Osteoblast (primary cell): ENCODE data around the gene SCART1. TPM values are rescaled to one million over a fixed set of nuclear protein-coding genes. Genes with fewer than 3 reads are reported as not detected.
A peak's percentile ranks its signal among the peaks of the same experiment; 100 is the strongest.
"Not testable (repeated sequence)": the region's sequence is repeated elsewhere in the genome, so short reads cannot be mapped to it uniquely, and the experiment has no call there.

ENCODE experiments used
- DNase-seq: peaks from one replicate; pipeline ENCODE4 v3.0.0; 2011; ENCODE audit warnings: low spot score, mixed read lengths; ENCODE audit not compliant: insufficient read length; ENCODE audit errors: missing footprints
- H2AFZ ChIP-seq: 2 replicates; pipeline ENCODE4 v1.6.0; 2011; ENCODE audit warnings: mild to moderate bottlenecking, low read length
- H3K27ac ChIP-seq: 2 replicates; pipeline ENCODE4 v1.5.1; 2011; ENCODE audit warnings: mild to moderate bottlenecking, low read depth, low read length, moderate library complexity
- H3K27me3 ChIP-seq: 2 replicates; pipeline ENCODE4 v1.6.0; 2012; ENCODE audit warnings: mild to moderate bottlenecking, control low read depth, inconsistent platforms, low read length, moderate library complexity; ENCODE audit not compliant: insufficient read depth
- H3K36me3 ChIP-seq: 2 replicates; pipeline ENCODE4 v1.5.1; 2011; ENCODE audit warnings: mild to moderate bottlenecking, low read length, control low read depth, moderate library complexity; ENCODE audit not compliant: insufficient read depth
- H3K4me1 ChIP-seq: 2 replicates; pipeline ENCODE4 v1.5.1; 2011; ENCODE audit warnings: mild to moderate bottlenecking, low read length, control low read depth, moderate library complexity; ENCODE audit not compliant: insufficient read depth
- H3K4me2 ChIP-seq: 2 replicates; pipeline ENCODE4 v1.6.0; 2011; ENCODE audit warnings: mild to moderate bottlenecking, low read length; ENCODE audit not compliant: insufficient read depth
- H3K4me3 ChIP-seq: fragments of 200-600 bp; sonication (generic); 3 replicates; pipeline ENCODE4 v1.5.1; 2012; ENCODE audit warnings: mild to moderate bottlenecking, low read length, inconsistent platforms; ENCODE audit not compliant: insufficient read depth
- H3K79me2 ChIP-seq: 2 replicates; pipeline ENCODE4 v1.6.0; 2012; ENCODE audit warnings: mild to moderate bottlenecking, low read length, control low read depth, inconsistent platforms; ENCODE audit not compliant: insufficient read depth
- H3K9me3 ChIP-seq: 2 replicates; pipeline ENCODE4 v1.5.1; 2011; ENCODE audit warnings: low read depth, low read length, control low read depth
- H4K20me1 ChIP-seq: 2 replicates; pipeline ENCODE4 v1.6.0; 2012; ENCODE audit warnings: mild to moderate bottlenecking, low read length, control low read depth; ENCODE audit not compliant: insufficient read depth
- CTCF ChIP-seq: IDR thresholded peaks from 2 replicates; pipeline ENCODE4 v1.5.1; 2011; ENCODE audit warnings: mild to moderate bottlenecking, low read depth, low read length, moderate library complexity; ENCODE audit errors: extremely low read depth
- total RNA-seq: library from RNA; depleted of rRNA; stranded (reverse); fragments of >200 nt; gene quantifications from 2 replicates; pipeline ENCODE4 v1.2.3, GENCODE V29; 2012

The SCART1 gene
- total RNA-seq, 1 donor: 5.1 TPM

GRCh38 chr10:133465950-133466474, 12.3 kb downstream of the SCART1 start:
- Histone ChIP-seq H3K4me1 (no peaks in the 10 kb centered on the region), H3K36me3 (no peaks in the 10 kb centered on the region), H3K9me3 (no peaks in the 10 kb centered on the region), H2AFZ (no peak overlapping the region), H3K27me3 (no peaks in the 10 kb centered on the region), H3K4me2 (no peak overlapping the region), H3K27ac (no peak overlapping the region), H3K4me3 (no peak overlapping the region), H4K20me1 (no peaks in the 10 kb centered on the region), H3K79me2 (no peaks in the 10 kb centered on the region)
- TF ChIP-seq CTCF: no peak
- DNase-seq: peak; percentile 76

- Histone ChIP-seq H3K27ac (no peak overlapping the region), H4K20me1 (no peaks in the 10 kb centered on the region), H2AFZ (no peak overlapping the region), H3K27me3 (no peaks in the 10 kb centered on the region), H3K4me3 (no peak overlapping the region), H3K36me3 (no peaks in the 10 kb centered on the region), H3K79me2 (no peaks in the 10 kb centered on the region), H3K9me3 (no peaks in the 10 kb centered on the region), H3K4me2 (no peak overlapping the region), H3K4me1 (no peaks in the 10 kb centered on the region)
- TF ChIP-seq CTCF: no peak
- DNase-seq: peak; percentile 48
Observed at GRCh38 chr10:133466683-133467275, 13.0 kb downstream of the SCART1 start.

GRCh38 chr10:133467286-133467911, 13.7 kb downstream of the SCART1 start:
- Histone ChIP-seq H3K9me3 (no peaks in the 10 kb centered on the region), H3K36me3 (no peaks in the 10 kb centered on the region), H2AFZ (no peak overlapping the region), H3K79me2 (no peaks in the 10 kb centered on the region), H4K20me1 (no peaks in the 10 kb centered on the region), H3K4me1 (no peaks in the 10 kb centered on the region), H3K27me3 (no peaks in the 10 kb centered on the region), H3K4me3 (no peak overlapping the region), H3K4me2 (no peak overlapping the region), H3K27ac (no peak overlapping the region)
- TF ChIP-seq CTCF: no peak
- DNase-seq: peak; percentile 79

GRCh38 chr10:133469205-133469604, 15.5 kb downstream of the SCART1 start:
- not testable (repeated sequence) for H4K20me1 ChIP-seq, H3K9me3 ChIP-seq, H2AFZ ChIP-seq, DNase-seq, H3K79me2 ChIP-seq, H3K36me3 ChIP-seq, H3K4me3 ChIP-seq, H3K27me3 ChIP-seq, H3K27ac ChIP-seq, H3K4me2 ChIP-seq, H3K4me1 ChIP-seq
